ENCODE data around the gene DRC3. TPM values are rescaled to one million over a fixed set of nuclear protein-coding genes. Genes with fewer than 3 reads are reported as not detected.

DRC3 gene
- total RNA-seq, 1 donor from 2014 or later = 13.4 TPM

DNA sequence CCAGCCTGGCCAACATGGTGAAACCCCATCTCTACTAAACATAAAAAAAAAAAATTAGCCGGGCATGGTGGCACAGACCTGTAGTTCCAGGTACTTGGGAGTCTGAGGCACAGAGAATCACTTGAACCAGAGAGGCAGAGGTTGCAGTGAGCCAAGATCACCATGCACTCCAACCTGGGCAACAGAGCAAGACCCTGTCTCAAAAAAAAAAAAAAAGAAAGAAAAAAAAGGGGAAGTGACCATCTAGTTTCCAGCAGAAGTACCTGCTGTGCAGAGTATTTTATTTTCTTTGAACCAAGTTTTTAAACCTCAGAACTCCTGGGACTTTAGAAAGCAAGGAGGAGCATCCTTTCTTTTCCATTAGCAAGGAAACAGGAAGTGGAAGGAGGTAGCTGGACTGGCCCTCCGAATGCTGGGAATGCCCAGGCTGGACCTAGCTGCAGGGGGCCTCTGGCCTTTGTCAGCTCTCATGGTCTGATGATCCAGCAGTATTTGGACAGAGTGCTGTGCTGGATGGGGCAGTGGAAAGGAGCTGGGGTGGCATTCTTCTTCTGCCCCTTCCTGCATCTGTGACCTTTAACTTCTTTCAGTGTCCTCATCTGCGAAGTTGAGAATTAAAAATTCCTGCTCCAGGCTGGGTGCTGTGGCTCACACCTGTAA lies 73.2 kb downstream of the DRC3 start:
- TF ChIP-seq, protein P1, sequence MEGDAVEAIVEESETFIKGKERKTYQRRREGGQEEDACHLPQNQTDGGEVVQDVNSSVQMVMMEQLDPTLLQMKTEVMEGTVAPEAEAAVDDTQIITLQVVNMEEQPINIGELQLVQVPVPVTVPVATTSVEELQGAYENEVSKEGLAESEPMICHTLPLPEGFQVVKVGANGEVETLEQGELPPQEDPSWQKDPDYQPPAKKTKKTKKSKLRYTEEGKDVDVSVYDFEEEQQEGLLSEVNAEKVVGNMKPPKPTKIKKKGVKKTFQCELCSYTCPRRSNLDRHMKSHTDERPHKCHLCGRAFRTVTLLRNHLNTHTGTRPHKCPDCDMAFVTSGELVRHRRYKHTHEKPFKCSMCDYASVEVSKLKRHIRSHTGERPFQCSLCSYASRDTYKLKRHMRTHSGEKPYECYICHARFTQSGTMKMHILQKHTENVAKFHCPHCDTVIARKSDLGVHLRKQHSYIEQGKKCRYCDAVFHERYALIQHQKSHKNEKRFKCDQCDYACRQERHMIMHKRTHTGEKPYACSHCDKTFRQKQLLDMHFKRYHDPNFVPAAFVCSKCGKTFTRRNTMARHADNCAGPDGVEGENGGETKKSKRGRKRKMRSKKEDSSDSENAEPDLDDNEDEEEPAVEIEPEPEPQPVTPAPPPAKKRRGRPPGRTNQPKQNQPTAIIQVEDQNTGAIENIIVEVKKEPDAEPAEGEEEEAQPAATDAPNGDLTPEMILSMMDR (IDR thresholded peaks at IDR 0.05) = no peak
- DNase-seq (no peak), ATAC-seq (no peak)
- intact Hi-C loops (cut with DNase I) = no loop called here
- Histone ChIP-seq H3K36me3 (peaks cover 37% of the 10 kb centered on the region), H3K4me3 (no peak overlapping the region), H3K4me1 (peaks cover 10% of the 10 kb centered on the region), H3K27ac (no peak overlapping the region), H3K27me3 (ENCODE audit: low read depth) (no peaks in the 10 kb centered on the region), H3K9me3 (no peaks in the 10 kb centered on the region)

DNA sequence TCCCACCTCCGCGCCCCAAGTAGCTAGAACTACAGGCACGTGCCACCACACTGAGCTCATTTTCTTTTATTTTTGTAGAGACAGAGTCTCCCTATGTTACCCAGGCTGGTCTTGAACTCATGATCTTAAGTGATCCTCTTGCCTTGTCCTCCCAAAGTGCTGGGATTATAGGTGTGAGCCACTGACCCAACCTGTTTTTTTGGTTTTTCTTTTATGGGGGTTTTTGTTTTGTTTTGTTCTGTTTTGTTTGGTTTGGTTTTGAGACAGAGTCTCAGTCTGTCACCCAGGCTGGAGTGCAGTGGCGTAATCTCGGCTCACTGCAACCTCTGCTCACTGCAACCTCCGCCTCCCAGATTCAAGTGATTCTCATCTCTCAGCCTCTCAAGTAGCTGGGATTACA lies 82.9 kb downstream of the DRC3 start:
- ATAC-seq = no peak
- DNase-seq = no peak
- Histone ChIP-seq H3K36me3 (peaks cover 81% of the 10 kb centered on the region), H3K27me3 (ENCODE audit: low read depth) (no peaks in the 10 kb centered on the region), H3K4me3 (no peak overlapping the region), H3K27ac (no peak overlapping the region), H3K4me1 (no peaks in the 10 kb centered on the region), H3K9me3 (no peaks in the 10 kb centered on the region)
- intact Hi-C loops (cut with DNase I) = no loop called here
- TF ChIP-seq, protein P1 (IDR thresholded peaks at IDR 0.05) = no peak

DNA sequence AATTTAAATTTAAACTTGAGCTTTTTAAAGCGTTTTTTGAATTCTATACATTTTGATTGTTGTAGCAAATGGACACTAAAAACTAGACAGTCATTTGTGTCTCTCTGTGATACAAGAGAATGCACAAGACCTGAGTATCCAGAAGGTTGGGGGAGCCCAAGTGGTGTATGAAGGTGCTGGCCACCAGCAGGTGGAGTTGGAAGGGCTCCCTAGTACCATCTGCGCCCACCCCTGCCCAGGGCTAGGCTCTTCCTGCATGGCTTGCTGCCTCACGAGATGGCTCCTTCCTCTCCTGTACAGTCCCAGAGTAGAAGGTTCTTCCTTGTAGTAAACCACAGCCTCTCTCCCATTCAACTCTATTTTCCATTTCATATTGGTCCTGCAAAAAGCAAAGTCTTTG lies 83.6 kb downstream of the DRC3 start:
- TF ChIP-seq, protein P1 (IDR thresholded peaks at IDR 0.05) = no peak
- no peak for DNase-seq

DNA sequence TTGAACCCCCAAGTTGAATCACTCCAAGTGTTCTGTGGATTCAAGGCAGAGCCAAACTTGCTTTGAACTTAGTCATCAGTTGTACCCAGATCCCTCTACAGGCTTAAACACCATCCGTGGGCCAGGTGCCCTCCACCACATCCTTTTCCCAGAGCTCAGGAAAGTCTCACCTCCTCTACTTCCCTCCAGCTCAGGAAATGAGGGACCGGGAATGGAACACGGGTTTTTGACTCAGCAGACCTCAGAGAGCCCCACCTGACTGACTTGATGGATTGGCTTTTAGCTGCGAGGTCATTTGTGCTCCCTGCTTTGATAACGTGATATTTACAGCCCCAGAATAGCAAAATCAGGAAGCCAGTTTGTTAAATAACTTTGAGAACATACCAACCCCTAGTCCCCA lies 86.6 kb downstream of the DRC3 start:
- peaks cover 88% of the 10 kb centered on the region for H3K36me3 ChIP-seq
- ATAC-seq (no peak), DNase-seq (no peak)
- no peaks in the 10 kb centered on the region for H3K4me1 ChIP-seq
- intact Hi-C loops (cut with DNase I) = no loop called here
- H3K9me3 ChIP-seq = no peaks in the 10 kb centered on the region
- H3K4me3 ChIP-seq = no peak overlapping the region
- H3K27ac ChIP-seq = no peak overlapping the region
- no peaks in the 10 kb centered on the region for H3K27me3 ChIP-seq (ENCODE audit: low read depth)
- TF ChIP-seq, protein P1 (IDR thresholded peaks at IDR 0.05) = no peak

More for the DNA sequence above, 83.6 kb downstream of the DRC3 start:
- Histone ChIP-seq H3K27me3 (ENCODE audit: low read depth) (no peaks in the 10 kb centered on the region), H3K4me3 (no peak overlapping the region), H3K36me3 (peaks cover 81% of the 10 kb centered on the region), H3K9me3 (no peaks in the 10 kb centered on the region), H3K4me1 (no peaks in the 10 kb centered on the region), H3K27ac (no peak overlapping the region)
- no peak for ATAC-seq
- intact Hi-C loops (cut with DNase I) = no loop called here

DNA sequence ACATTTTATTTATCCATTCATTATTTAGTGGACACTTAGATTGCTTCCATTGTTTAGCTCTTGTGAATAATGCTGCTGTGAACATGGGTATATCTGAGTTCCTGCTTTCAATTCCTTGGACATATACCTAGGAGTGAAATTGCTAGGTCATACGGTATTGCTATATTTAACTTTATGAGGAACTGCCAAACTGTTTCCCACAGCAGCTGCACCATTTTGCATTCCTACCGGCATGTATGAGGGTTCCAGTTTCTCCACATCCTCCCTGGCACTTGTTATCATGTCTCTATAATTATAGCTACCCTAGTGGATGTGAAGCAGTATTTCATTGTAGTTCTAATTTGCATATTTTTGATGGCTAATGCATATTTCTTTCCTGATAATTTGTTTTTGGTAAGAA lies 91.4 kb downstream of the DRC3 start:
- no peak for ATAC-seq
- H3K36me3 ChIP-seq = peaks cover 67% of the 10 kb centered on the region
- H3K9me3 ChIP-seq = no peaks in the 10 kb centered on the region
- H3K27me3 ChIP-seq (ENCODE audit: low read depth) = no peaks in the 10 kb centered on the region
- no peaks in the 10 kb centered on the region for H3K4me1 ChIP-seq
- intact Hi-C loops (cut with DNase I) = no loop called here
- no peak for DNase-seq
- no peak overlapping the region for H3K27ac ChIP-seq
- TF ChIP-seq, protein P1 (IDR thresholded peaks at IDR 0.05) = no peak
- no peak overlapping the region for H3K4me3 ChIP-seq

All from lower lobe of right lung (tissue), 2 donors.